Sigmoid colon (tissue), 7 donors: Measurements from ENCODE around the gene PTCH1. TPM values are rescaled to one million over a fixed set of nuclear protein-coding genes. Genes with fewer than 3 reads are reported as not detected.

Source experiments
- DNase-seq: peaks from one replicate; pipeline ENCODE4 v3.0.0-alpha.2; 2019
- H3K27ac ChIP-seq, 4 donors: fragments of 200-600 bp; sonication (generic); one replicate each; pipeline ENCODE4 v1.5.1; 2016 to 2019; ENCODE audit warnings: mild to moderate bottlenecking in 1 of 4
- H3K27me3 ChIP-seq, 3 donors: fragments of 200-600 bp; sonication (generic); one replicate each; pipeline ENCODE4 v1.5.1; 2019; ENCODE audit warnings: mild to moderate bottlenecking in 1 of 3
- H3K36me3 ChIP-seq, 4 donors: fragments of 200-600 bp; sonication (generic); one replicate each; pipeline ENCODE4 v1.5.1; 2016 to 2019
- H3K4me1 ChIP-seq, 4 donors: fragments of 200-600 bp; sonication (generic); one replicate each; pipeline ENCODE4 v1.5.1; 2017 to 2019
- H3K4me3 ChIP-seq, 4 donors: fragments of 200-600 bp; sonication (generic); one replicate each; pipeline ENCODE4 v1.5.1; 2017 to 2019; ENCODE audit warnings: mild to moderate bottlenecking in 2 of 4, moderate library complexity in 1 of 4
- H3K9me3 ChIP-seq, 4 donors: fragments of 200-600 bp in 3 of 4; sonication (generic) in 3 of 4; one replicate each; pipeline versions ENCODE4 v1.5.1 to v1.6.1; 2013 to 2019
- EP300 ChIP-seq, 4 donors: sonication (generic); formaldehyde crosslinking; IDR thresholded peaks; one replicate each; pipeline ENCODE4 v1.6.1; 2017; ENCODE audit warnings: antibody characterized with exemption in 4 of 4
- POLR2A ChIP-seq, 2 donors: fragments of 450-650 bp; IDR thresholded peaks; one replicate each; pipeline ENCODE4 v1.6.1; 2016; ENCODE audit warnings: antibody characterized with exemption in 2 of 2, mild to moderate bottlenecking in 2 of 2, moderate library complexity in 2 of 2
- POLR2AphosphoS5 ChIP-seq, 4 donors: sonication (generic); formaldehyde crosslinking; IDR thresholded peaks; one replicate each; pipeline ENCODE4 v1.6.1; 2017; ENCODE audit warnings: antibody characterized with exemption in 4 of 4
- WGBS, 2 donors: extraction: QIAGEN DNeasy Blood & Tissue Kit; methylation state at CpG; one replicate each; pipeline ENCODE4 v1.1.7; 2013; 5-methylcytosine and 5-hydroxymethylcytosine counted together
- intact Hi-C: fragments of 100-400 bp; cut with DNase I; formaldehyde crosslinking; loops from one replicate; pipeline ENCODE4 v1.15.1; 2023
- polyA plus RNA-seq, 3 donors: library from polyadenylated mRNA; stranded (reverse); fragments of 200-250 nt; gene quantifications; one replicate each; pipeline ENCODE4 v1.2.3, GENCODE V29; 2013
- total RNA-seq, 4 donors: library from RNA; depleted of rRNA; stranded (reverse); fragments of >200 nt; gene quantifications; one replicate each; pipeline ENCODE4 v1.1.0, GENCODE V29; 2016
- TF ChIP-seq, protein P1 (sequence below), 4 experiments: fragments of 450-650 bp in 3 of 4; fragments of 200-600 bp in 1 of 4; IDR thresholded peaks; one replicate each; pipeline ENCODE4 v1.5.1; 2016 to 2019; ENCODE audit warnings: antibody characterized with exemption in 4 of 4, mild to moderate bottlenecking in 3 of 4, moderate library complexity in 2 of 4
- donor health status: healthy with polysubstance abuse.
- donor health status: Bipolar disorder and iron deficiency.
- donor health status: healthy.

Gene PTCH1
- total and polyA plus RNA-seq, 7 donors: 2.3 to 10.7 (median 7.2) TPM

DNA sequence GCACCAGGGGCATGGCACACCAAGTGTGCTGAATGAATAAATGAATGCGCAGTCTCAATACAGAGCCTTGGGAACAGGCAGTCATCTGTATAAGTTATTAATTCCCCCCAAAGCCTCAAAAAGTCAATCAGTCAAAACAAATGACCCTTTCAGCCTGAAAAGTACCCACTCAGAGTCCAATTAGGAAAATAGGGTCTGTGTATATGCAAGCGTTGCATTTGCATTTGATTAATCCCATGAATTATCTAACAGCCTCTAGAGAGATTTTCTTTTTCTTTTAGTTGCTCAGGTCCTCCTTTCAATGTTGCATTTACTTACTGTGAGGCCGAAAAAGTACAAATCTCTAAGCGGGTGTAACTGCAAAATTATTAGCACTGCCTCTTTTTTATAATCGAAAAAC is 23.4 kb downstream of the PTCH1 start:
- H3K4me3 ChIP-seq: no peak overlapping the region
- no peak for TF ChIP-seq POLR2A (IDR thresholded peaks at IDR 0.05)
- no peak for TF ChIP-seq EP300 (IDR thresholded peaks at IDR 0.05)
- no peak for TF ChIP-seq POLR2AphosphoS5 (IDR thresholded peaks at IDR 0.05)
- TF ChIP-seq, protein P1, sequence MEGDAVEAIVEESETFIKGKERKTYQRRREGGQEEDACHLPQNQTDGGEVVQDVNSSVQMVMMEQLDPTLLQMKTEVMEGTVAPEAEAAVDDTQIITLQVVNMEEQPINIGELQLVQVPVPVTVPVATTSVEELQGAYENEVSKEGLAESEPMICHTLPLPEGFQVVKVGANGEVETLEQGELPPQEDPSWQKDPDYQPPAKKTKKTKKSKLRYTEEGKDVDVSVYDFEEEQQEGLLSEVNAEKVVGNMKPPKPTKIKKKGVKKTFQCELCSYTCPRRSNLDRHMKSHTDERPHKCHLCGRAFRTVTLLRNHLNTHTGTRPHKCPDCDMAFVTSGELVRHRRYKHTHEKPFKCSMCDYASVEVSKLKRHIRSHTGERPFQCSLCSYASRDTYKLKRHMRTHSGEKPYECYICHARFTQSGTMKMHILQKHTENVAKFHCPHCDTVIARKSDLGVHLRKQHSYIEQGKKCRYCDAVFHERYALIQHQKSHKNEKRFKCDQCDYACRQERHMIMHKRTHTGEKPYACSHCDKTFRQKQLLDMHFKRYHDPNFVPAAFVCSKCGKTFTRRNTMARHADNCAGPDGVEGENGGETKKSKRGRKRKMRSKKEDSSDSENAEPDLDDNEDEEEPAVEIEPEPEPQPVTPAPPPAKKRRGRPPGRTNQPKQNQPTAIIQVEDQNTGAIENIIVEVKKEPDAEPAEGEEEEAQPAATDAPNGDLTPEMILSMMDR (IDR thresholded peaks at IDR 0.05): no peak
- DNase-seq: no peak
- 88 to 95% methylated on average over 5 of the region's 5 CpGs for WGBS, 2 donors
- H3K4me1 ChIP-seq: peaks cover 0 to 25% (median 18%) of the 10 kb centered on the region in 4 donors
- no peaks in the 10 kb centered on the region for H3K36me3 ChIP-seq
- no peaks in the 10 kb centered on the region for H3K9me3 ChIP-seq
- no peaks in the 10 kb centered on the region for H3K27me3 ChIP-seq
- intact Hi-C loops: no loop called here
- no peak overlapping the region for H3K27ac ChIP-seq

GRCh38 chr9:95491543-95492320 is 25.0 kb downstream of the PTCH1 start:
- Histone ChIP-seq H3K4me1 (peaks cover 0 to 12% (median 6%) of the 10 kb centered on the region in 4 donors), H3K4me3 (no peak overlapping the region), H3K27me3 (no peaks in the 10 kb centered on the region), H3K9me3 (no peaks in the 10 kb centered on the region), H3K27ac (no peak overlapping the region), H3K36me3 (no peaks in the 10 kb centered on the region)
- intact Hi-C loops: no loop called here
- DNase-seq: no peak
- WGBS, 2 donors: 74 to 82% methylated on average over 8 of the region's 8 CpGs
- TF ChIP-seq POLR2AphosphoS5 (IDR thresholded peaks at IDR 0.05) (no peak), POLR2A (IDR thresholded peaks at IDR 0.05) (no peak), EP300 (IDR thresholded peaks at IDR 0.05) (no peak)
- TF ChIP-seq, protein P1 (IDR thresholded peaks at IDR 0.05): no peak

GRCh38 chr9:95488954-95489353 is 27.8 kb downstream of the PTCH1 start:
- Histone ChIP-seq H3K4me1 (peaks cover 0 to 8% (median under 1%) of the 10 kb centered on the region in 4 donors), H3K27ac (no peak overlapping the region), H3K4me3 (no peak overlapping the region), H3K9me3 (no peaks in the 10 kb centered on the region), H3K36me3 (no peaks in the 10 kb centered on the region), H3K27me3 (no peaks in the 10 kb centered on the region)
- intact Hi-C loops: no loop called here
- 43 to 70% methylated on average over 5 of the region's 5 CpGs for WGBS, 2 donors
- no peak for DNase-seq
- no peak for TF ChIP-seq POLR2AphosphoS5 (IDR thresholded peaks at IDR 0.05)
- TF ChIP-seq, protein P1 (IDR thresholded peaks at IDR 0.05): no peak
- TF ChIP-seq EP300 (IDR thresholded peaks at IDR 0.05): no peak
- no peak for TF ChIP-seq POLR2A (IDR thresholded peaks at IDR 0.05)

GRCh38 chr9:95486318-95486717 is 30.5 kb downstream of the PTCH1 start:
- Histone ChIP-seq H3K27me3 (no peaks in the 10 kb centered on the region), H3K27ac (no peak overlapping the region), H3K36me3 (no peaks in the 10 kb centered on the region), H3K9me3 (no peaks in the 10 kb centered on the region), H3K4me1 (peaks cover 0 to 10% (median 0%) of the 10 kb centered on the region in 4 donors), H3K4me3 (no peak overlapping the region)
- 27 to 67% methylated on average over 5 of the region's 5 CpGs for WGBS, 2 donors
- TF ChIP-seq, protein P1 (IDR thresholded peaks at IDR 0.05): no peak
- TF ChIP-seq POLR2AphosphoS5 (IDR thresholded peaks at IDR 0.05): no peak
- TF ChIP-seq EP300 (IDR thresholded peaks at IDR 0.05): no peak
- no peak for TF ChIP-seq POLR2A (IDR thresholded peaks at IDR 0.05)
- DNase-seq: no peak
- intact Hi-C loops: no loop called here
